G401 (cell line): ENCODE results near the gene CCDC144A. TPM values are rescaled to one million over a fixed set of nuclear protein-coding genes. Genes with fewer than 3 reads are reported as not detected.
A peak's percentile ranks its signal among the peaks of the same experiment; 100 is the strongest.
"Not testable (repeated sequence)": the region's sequence is repeated elsewhere in the genome, so short reads cannot be mapped to it uniquely, and the experiment has no call there.

Experiments
- DNase-seq: peaks from one replicate; pipeline ENCODE4 v3.0.0-alpha.2; 2015; ENCODE audit warnings: low spot score
- in situ Hi-C: cut with HindIII; loops from 2 replicates; pipeline ENCODE4 v1.10.0; 2016; ENCODE audit warnings: low sequenced_read_pairs, mixed read lengths
- total RNA-seq: library from RNA; depleted of rRNA; stranded (reverse); fragments of >200 nt; shearing (Covaris generic); gene quantifications from 2 replicates; pipeline ENCODE4 v1.2.3, GENCODE V29; 2014; rRNA removed

Gene CCDC144A
- total RNA-seq, 1 experiment from 2014 or later, result not detected

GRCh38 chr17:16810236-16810635, 120.2 kb downstream of the CCDC144A start:
- DNase-seq, in situ Hi-C loops: not testable (repeated sequence)

- in situ Hi-C loops, DNase-seq: not testable (repeated sequence)
Measured at GRCh38 chr17:16812126-16812525, 122.1 kb downstream of the CCDC144A start.

DNA sequence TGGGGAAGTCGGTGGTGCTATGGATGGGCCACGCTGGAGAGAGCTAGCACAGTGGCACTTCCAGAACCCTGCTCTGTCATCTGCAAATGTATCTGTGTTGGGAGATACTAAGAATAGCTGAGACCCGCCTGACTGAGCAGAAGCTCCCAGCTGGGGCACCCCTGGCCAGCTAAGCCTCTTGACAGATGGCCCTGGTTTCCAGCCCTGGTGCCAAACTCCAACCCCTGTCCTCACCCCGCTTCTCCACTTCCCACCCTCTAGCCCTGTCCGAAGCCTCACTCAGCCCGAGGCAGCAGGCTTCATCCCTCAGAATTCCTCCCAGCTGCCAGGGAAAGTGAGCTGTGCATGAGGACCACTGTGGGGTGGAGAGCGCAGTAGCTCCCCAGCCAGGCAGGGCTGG, 124.4 kb downstream of the CCDC144A start:
- no peak for DNase-seq
- in situ Hi-C loops, result no loop called here

DNA sequence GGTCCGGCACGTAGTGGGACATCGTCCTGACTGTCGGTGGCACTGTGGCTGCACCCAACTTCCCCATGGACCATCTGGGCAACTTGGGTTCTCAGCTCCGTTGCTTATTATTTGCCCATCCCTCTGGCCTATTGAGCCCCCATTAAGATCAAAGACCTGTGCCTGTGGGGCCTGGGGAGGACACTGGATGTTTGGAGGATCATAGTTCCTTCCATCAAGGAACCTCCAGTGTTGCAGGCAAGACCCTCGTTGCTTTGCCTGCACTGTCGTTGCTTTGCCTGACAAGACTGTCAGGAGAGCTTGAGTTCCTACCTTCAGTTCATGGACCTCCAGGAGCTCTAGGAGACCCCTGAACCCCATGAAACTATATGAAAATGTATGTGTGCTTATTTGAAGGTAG, 127.2 kb downstream of the CCDC144A start:
- in situ Hi-C loops, result no loop called here
- no peak for DNase-seq

DNA sequence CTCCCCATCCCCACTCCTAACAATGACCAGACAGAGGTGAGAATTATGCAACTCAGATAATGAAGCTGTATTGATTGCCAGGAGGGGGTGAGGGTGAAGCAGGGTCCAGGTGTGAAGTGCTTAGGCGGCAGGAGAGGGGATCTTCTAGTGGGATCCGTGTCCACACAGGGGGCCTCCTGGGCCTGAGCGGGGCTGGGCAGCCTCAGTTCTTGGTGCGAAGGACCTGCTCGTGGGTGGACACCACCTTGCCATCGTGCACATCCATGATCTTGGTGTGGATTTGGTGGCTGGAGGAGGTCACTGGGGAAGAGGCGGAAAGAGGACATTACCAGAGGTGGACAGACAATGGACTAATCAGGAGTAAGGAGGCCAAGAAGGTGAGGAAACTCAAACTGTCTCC, 127.9 kb downstream of the CCDC144A start:
- in situ Hi-C loops, DNase-seq: not testable (repeated sequence)

- DNase-seq, result no peak
- in situ Hi-C loops, result no loop called here
Measured at GRCh38 chr17:16818340-16818739, 128.3 kb downstream of the CCDC144A start.

- in situ Hi-C loops, result no loop called here
- DNase-seq, result peak; percentile 56
Measured at GRCh38 chr17:16818821-16819683, 129.0 kb downstream of the CCDC144A start.

DNA sequence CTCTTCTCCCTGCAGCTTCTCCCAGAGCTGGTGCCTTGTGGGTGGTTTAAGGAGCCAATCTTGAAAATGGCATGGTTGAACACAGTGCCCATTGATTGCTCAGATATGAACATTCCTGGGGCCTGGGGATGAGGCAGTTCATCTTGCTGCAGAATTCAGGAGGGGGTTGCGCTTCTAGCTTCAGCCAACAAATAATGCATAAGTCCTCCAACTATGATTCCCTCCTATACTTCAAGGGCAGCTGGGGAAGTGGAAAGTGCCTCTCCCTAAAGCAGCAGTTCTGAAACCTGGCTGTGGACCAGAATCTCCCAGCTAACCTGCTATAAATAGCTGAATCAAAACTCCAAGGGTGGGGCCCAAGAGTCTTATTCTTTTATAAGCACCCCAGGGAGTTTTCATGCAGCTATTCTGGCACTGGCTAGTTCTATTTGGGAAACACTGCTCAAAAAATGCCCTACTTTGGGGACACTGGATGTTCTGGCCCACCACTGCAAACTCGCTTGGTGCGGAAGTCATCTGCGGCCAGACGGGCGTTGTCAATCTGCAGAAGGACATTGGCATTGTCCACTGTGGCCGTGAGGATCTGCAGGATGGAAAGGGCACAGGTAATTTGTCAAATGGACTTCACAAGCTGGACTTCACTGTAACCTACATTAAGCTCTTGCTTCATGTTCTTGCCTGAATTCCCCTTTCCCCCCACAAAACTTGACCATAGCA, 130.3 kb downstream of the CCDC144A start:
- no peak for DNase-seq
- in situ Hi-C loops, result no loop called here

DNA sequence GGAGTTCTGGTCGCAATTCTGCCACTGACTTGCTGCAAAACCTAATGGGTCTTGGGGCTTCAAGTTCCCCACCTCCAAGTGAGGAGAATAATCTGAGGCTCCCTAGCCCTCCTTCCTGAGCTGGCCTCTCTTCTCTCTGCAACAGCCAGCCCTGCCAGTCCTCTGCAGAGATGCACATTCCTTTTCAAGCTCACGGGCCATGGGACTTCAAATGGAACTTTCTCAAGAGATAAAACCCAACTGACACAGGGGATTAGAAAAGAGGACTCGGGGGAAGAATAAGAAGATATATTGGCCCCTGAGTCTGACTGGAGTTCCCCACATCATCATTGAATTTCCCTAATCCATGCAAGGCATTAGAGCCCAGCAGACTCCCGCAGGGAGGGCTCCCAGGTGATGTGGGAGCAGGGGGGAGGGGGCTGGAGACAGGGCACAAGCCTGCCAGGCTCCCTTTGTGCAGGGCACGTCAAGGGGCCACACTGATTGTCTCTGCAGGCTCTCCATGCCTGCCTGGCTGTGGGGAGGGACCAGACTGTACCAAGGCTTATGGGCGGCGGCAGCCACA, 131.0 kb downstream of the CCDC144A start:
- in situ Hi-C loops, result no loop called here
- no peak for DNase-seq

DNA sequence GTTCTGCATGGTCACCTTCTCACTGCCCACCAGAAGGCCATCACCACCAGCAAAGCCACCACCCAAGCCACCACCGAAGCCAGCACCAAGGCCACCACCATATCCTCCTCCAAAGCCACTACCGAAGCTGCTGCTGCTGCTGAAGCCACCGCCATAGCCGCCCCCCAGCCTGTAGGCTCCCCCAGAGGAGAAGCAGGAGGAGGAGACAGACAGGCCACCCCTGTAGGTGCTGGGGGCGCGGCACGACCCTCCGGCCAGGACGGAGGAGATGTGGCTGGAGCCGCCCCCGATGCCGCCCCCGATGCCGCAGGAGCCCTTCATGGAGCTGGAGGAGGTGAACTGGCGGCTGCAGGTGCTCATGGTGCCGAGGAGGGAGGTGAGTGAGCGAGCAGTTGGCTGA, 132.1 kb downstream of the CCDC144A start:
- in situ Hi-C loops, DNase-seq: not testable (repeated sequence)

DNA sequence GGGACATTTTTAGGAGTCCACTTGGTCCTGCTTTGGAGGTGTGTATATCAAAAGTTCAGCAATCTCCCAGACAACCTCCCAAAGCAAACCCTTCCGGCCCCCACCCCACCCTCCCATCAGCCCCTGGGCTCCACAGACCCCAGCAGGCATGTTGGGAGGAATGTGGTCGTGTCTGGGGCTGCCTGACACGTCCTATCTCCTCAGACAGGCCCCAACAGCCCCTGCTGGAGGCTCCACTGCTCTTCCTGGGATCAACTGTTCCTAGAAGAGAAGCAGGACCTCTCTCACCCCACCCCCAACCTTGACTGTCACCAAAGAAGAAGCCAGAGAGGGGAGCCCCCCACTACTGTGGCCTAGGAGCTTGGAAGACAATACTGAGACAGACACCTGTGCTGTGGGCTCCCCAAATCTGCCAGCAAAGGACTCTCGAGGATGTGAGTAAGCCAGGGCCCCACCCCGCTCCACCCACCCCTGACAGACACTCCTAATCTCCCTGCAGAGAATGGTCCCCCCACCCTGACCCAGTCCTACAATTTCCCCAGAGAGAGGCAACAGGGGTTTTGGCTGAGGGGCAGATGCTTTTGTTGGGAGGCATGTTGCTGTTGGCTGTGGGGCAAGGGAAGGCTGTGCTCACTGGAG, 133.8 kb downstream of the CCDC144A start:
- DNase-seq, in situ Hi-C loops: not testable (repeated sequence)

Other genes starting within 250 kb of the CCDC144A start
- gene LRRC75A, start 198.0 kb upstream of the CCDC144A start, total RNA-seq, result 0.24 and 0.86 TPM in 2 replicates
- 2.6 and 7.6 TPM in 2 replicates for gene ZNF287, start 121.0 kb upstream of the CCDC144A start, total RNA-seq
- gene ZNF624, start 36.4 kb upstream of the CCDC144A start, total RNA-seq, result 3.7 and 3.9 TPM in 2 replicates